Spleen (tissue), 11 donors: ENCODE results near the gene TEDC1. TPM values are rescaled to one million over a fixed set of nuclear protein-coding genes. Genes with fewer than 3 reads are reported as not detected.

Experiments
- DNase-seq: peaks from one replicate; pipeline ENCODE4 v3.0.0-alpha.2; 2020
- H3K27ac ChIP-seq, 8 donors: fragments of 200-600 bp; sonication (generic) in 7 of 8; 1 replicate in 4 of 8; 2 replicates in 4 of 8; pipeline versions ENCODE4 v1.5.0 to v1.8.0; 2016 to 2021; ENCODE audit warnings: inconsistent platforms in 4 of 8, mild to moderate bottlenecking in 4 of 8, moderate library complexity in 1 of 8
- H3K27me3 ChIP-seq, 7 donors: fragments of 200-600 bp; sonication (generic) in 6 of 7; replicated peaks in 1 of 7; 1 replicate in 4 of 7; 2 replicates in 3 of 7; pipeline versions ENCODE4 v1.5.0 to v1.8.0; 2016 to 2021; ENCODE audit warnings: inconsistent platforms in 3 of 7, mild to moderate bottlenecking in 1 of 7
- H3K36me3 ChIP-seq, 6 donors: fragments of 200-600 bp; sonication (generic) in 5 of 6; 1 replicate in 4 of 6; 2 replicates in 2 of 6; pipeline versions ENCODE4 v1.5.0 to v1.8.0; 2016 to 2021; ENCODE audit warnings: inconsistent platforms in 2 of 6
- H3K4me1 ChIP-seq, 6 donors: fragments of 200-600 bp; sonication (generic) in 5 of 6; 1 replicate in 3 of 6; 2 replicates in 3 of 6; pipeline versions ENCODE4 v1.5.0 to v1.8.0; 2016 to 2021; ENCODE audit warnings: inconsistent platforms in 3 of 6
- H3K4me3 ChIP-seq, 8 donors: fragments of 200-600 bp; sonication (generic) in 7 of 8; 1 replicate in 4 of 8; 2 replicates in 4 of 8; pipeline versions ENCODE4 v1.5.0 to v1.8.0; 2016 to 2021; ENCODE audit warnings: inconsistent platforms in 4 of 8, mild to moderate bottlenecking in 4 of 8, moderate library complexity in 2 of 8
- H3K9me3 ChIP-seq, 8 donors: fragments of 200-600 bp; sonication (generic) in 7 of 8; 1 replicate in 4 of 8; 2 replicates in 4 of 8; pipeline versions ENCODE4 v1.5.0 to v1.8.0; 2016 to 2021; ENCODE audit warnings: inconsistent platforms in 4 of 8
- CTCF ChIP-seq, 11 experiments: fragments of 200-600 bp in 7 of 11; fragments of 450-650 bp in 4 of 11; sonication (generic) in 4 of 11; IDR thresholded peaks in 8 of 11; conservative IDR thresholded peaks in 3 of 11; 1 replicate in 7 of 11; 2 replicates in 4 of 11; pipeline versions ENCODE4 v1.4.0 to v1.8.0; 2016 to 2021; ENCODE audit warnings: antibody characterized with exemption in 11 of 11, inconsistent platforms in 4 of 11, mild to moderate bottlenecking in 1 of 11
- POLR2A ChIP-seq, 3 donors: fragments of 450-650 bp; IDR thresholded peaks; one replicate each; pipeline ENCODE4 v1.5.1; 2017; ENCODE audit warnings: antibody characterized with exemption in 3 of 3, mild to moderate bottlenecking in 1 of 3
- POLR2AphosphoS5 ChIP-seq, 3 donors: sonication (generic); formaldehyde crosslinking; IDR thresholded peaks; one replicate each; pipeline ENCODE4 v1.5.1; 2017; ENCODE audit warnings: antibody characterized with exemption in 3 of 3
- WGBS, 5 donors: extraction: QIAGEN DNeasy Blood & Tissue Kit in 3 of 5; methylation state at CpG; one replicate each; pipeline versions ENCODE4 v1.1.5 to v1.1.7; 2013 to 2018; 5-methylcytosine and 5-hydroxymethylcytosine counted together
- intact Hi-C: fragments of 100-400 bp; cut with DNase I; formaldehyde crosslinking; loops from one replicate; pipeline ENCODE4 v1.15.0; 2023; ENCODE audit warnings: low total_unique reads
- polyA plus RNA-seq, 3 donors: library from polyadenylated mRNA; stranded (reverse); fragments of 200-250 nt; gene quantifications; one replicate each; pipeline ENCODE4 v1.2.1, GENCODE V29; 2013
- total RNA-seq, 7 donors: library from RNA; depleted of rRNA in 3 of 7; stranded (reverse); fragments of >200 nt in 3 of 7; fragmentation: NEBNext Ultra II Directional in 4 of 7; extraction: Animal tissue kit (Norgen Biotek cat#: 25700) in 4 of 7; gene quantifications; one replicate each; pipeline versions ENCODE4 v1.1.0 to v1.2.1, GENCODE V29; 2016 to 2021
- donor health status: healthy with polysubstance abuse.
- donor health status: DM: no; HTN: no; CAD: no; lungs with moderate emphysema.
- donor health status: DM: no; HTN: no; CAD: no.
- donor health status: Bipolar disorder and iron deficiency.
- donor health status: healthy.
- donor health status: DM: no; HTN: no; CAD: no.
- donor health status: DM: yes; HTN: yes; CAD: no.

Gene TEDC1
- total and polyA plus RNA-seq, 10 donors: 5.3 to 31.5 (median 12.3) TPM

- Histone ChIP-seq H3K4me1 (peaks cover 0 to 52% (median 16%) of the 10 kb centered on the region in 6 donors), H3K36me3 (peaks cover 0 to 90% (median 54%) of the 10 kb centered on the region in 6 donors), H3K9me3 (no peaks in the 10 kb centered on the region), H3K27ac (no peak overlapping the region), H3K4me3 (no peak overlapping the region), H3K27me3 (no peaks in the 10 kb centered on the region)
- DNase-seq: no peak
- intact Hi-C loops: no loop called here
- TF ChIP-seq POLR2A (IDR thresholded peaks at IDR 0.05) (no peak), CTCF (IDR thresholded peaks at IDR 0.05 in 8 of 11, conservative IDR thresholded peaks at IDR 0.05 in 3 of 11) (no peak), POLR2AphosphoS5 (IDR thresholded peaks at IDR 0.05) (no peak)
- 87 to 94% (median 90%) methylated on average over 14 to 20 of the region's 20 CpGs for WGBS, 5 donors
These were observed 23.7 kb upstream of the TEDC1 start for GRCh38 chr14:105467249-105467941.

DNA sequence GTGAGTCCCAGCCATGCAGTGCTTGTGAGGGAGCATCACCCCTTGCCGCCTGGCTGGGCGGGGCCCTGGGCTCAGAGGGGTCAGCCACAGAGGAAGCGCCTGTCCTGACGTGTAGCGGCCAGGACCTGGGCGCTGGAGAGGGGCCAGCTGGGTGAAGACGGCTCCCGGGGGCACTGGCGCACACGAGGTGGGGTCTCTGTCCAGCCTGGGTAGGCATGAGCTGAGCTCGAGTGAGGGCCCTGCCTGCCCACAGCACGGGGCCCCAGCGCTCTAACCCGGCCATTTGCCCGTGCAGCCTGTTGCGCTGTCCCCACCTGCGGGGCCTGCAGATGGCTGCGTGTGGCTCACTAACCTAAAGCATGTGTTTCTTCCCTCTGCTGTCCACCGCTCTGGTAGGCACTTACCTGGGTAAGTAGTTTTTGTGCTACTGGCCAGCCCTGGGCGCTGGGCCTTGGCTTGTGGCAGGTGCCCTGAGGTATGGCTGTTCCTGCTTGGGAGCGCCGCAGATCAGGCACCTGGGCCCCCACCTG lies 23.0 kb upstream of the TEDC1 start:
- Histone ChIP-seq H3K4me1 (peaks cover 0 to 56% (median 14%) of the 10 kb centered on the region in 6 donors), H3K27me3 (peaks cover 0 to 5% (median 0%) of the 10 kb centered on the region in 7 donors), H3K9me3 (no peaks in the 10 kb centered on the region), H3K4me3 (no peak overlapping the region), H3K27ac (no peak overlapping the region), H3K36me3 (peaks cover 0 to 83% (median 54%) of the 10 kb centered on the region in 6 donors)
- intact Hi-C loops: no loop called here
- WGBS, 5 donors: 88 to 96% (median 92%) methylated on average over 11 to 22 of the region's 22 CpGs
- TF ChIP-seq POLR2AphosphoS5 (IDR thresholded peaks at IDR 0.05) (no peak), POLR2A (IDR thresholded peaks at IDR 0.05) (no peak), CTCF (IDR thresholded peaks at IDR 0.05 in 8 of 11, conservative IDR thresholded peaks at IDR 0.05 in 3 of 11) (no peak)
- DNase-seq: no peak

DNA sequence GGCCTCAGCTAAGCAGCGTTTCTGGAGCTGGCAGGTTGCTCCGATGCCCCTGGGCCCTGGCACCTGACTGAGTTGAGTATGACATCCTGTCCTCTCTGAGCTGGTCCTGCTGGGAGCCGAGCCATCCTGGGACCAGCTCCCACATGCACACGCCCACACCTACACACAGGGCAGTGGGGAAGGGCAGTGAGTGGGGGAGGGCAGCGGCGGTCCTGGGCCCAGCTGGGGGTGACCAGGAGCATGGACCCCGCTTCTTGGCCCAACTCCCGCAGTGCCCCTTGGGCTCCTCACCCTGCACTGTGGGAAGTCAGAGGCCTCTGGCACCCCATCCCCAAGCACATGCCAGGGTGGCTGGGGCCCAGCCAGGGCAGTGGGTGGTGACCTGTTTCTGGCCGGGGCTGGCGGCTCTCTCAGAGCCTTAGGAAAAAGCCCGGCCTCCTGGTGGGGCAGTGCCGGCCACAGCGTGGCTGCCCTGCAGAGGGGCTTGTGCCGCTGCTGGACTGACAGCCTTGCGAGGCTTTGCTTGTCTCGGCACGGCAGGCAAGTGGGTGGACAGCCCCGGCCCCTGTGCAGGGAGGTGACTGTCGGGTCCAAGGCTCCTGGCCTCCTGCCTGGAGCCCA lies 22.3 kb upstream of the TEDC1 start:
- WGBS, 5 donors: 79 to 97% (median 91%) methylated on average over 9 to 19 of the region's 19 CpGs
- no peak overlapping the region for H3K4me3 ChIP-seq
- TF ChIP-seq POLR2AphosphoS5 (IDR thresholded peaks at IDR 0.05): peak in 1 of 3 donors; percentile 5
- no peak for TF ChIP-seq POLR2A (IDR thresholded peaks at IDR 0.05)
- H3K27ac ChIP-seq: no peak overlapping the region
- H3K36me3 ChIP-seq: peaks cover 0 to 76% (median 46%) of the 10 kb centered on the region in 6 donors
- H3K9me3 ChIP-seq: no peaks in the 10 kb centered on the region
- H3K4me1 ChIP-seq: peaks cover 5 to 58% (median 18%) of the 10 kb centered on the region in 6 donors
- intact Hi-C loops: no loop called here
- no peak for DNase-seq
- peaks cover 0 to 12% (median 3%) of the 10 kb centered on the region in 7 donors for H3K27me3 ChIP-seq

DNA sequence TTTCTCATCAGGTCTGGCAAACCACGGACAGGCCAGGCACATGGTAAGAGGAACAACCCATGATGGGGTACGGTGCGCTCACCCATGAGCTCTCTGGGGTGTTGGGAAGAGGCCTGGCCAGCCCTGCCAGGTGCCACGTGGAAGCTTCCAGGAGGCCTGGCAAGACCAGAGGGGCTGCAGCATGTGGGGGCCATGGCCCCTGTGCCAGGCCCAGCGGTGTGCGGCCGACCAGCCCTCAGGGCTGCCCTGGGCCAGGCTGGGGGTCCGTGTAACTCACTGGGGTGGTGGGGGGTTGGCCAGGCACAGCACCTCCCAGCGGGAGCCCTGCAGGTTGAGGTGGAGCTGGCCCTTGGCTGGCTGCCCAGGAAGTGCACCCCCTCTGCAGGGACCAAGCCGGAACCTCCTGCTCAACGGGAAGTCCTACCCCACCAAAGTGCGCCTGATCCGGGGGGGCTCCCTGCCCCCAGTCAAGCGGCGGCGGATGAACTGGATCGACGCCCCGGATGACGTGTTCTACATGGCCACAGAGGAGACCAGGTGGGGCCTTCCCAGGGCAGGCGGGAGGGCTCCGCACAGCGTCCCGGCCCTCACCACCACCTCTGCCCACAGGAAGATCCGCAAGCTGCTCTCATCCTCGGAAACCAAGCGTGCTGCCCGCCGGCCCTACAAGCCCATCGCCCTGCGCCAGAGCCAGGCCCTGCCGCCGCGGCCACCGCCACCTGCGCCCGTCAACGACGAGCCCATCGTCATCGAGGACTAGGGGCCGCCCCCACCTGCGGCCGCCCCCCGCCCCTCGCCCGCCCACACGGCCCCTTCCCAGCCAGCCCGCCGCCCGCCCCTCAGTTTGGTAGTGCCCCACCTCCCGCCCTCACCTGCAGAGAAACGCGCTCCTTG lies 21.3 kb upstream of the TEDC1 start:
- peaks cover 7 to 64% (median 24%) of the 10 kb centered on the region in 6 donors for H3K4me1 ChIP-seq
- TF ChIP-seq POLR2A (IDR thresholded peaks at IDR 0.05) (no peak), CTCF (IDR thresholded peaks at IDR 0.05 in 8 of 11, conservative IDR thresholded peaks at IDR 0.05 in 3 of 11) (no peak), POLR2AphosphoS5 (IDR thresholded peaks at IDR 0.05) (peak in 2 of 3 donors; percentile 26 to 48)
- no peak overlapping the region for H3K4me3 ChIP-seq
- H3K27me3 ChIP-seq: peaks cover 0 to 21% (median 10%) of the 10 kb centered on the region in 7 donors
- no peak for DNase-seq
- WGBS, 5 donors: 74 to 84% (median 83%) methylated on average over 31 to 54 of the region's 54 CpGs
- H3K36me3 ChIP-seq: peaks cover 0 to 66% (median 37%) of the 10 kb centered on the region in 6 donors
- H3K9me3 ChIP-seq: no peaks in the 10 kb centered on the region
- intact Hi-C loops: no loop called here
- H3K27ac ChIP-seq: no peak overlapping the region
